ENCODE measurements around the gene PPFIBP2. TPM values are rescaled to one million over a fixed set of nuclear protein-coding genes. Genes with fewer than 3 reads are reported as not detected.

The PPFIBP2 gene
- total RNA-seq, 1 donor from 2014 or later, result 10.1 TPM

- H3K9me3 Mint-ChIP-seq, result no peaks in the 10 kb centered on the region
- no peaks in the 10 kb centered on the region for H3K4me1 Mint-ChIP-seq
- H3K36me3 Mint-ChIP-seq (ENCODE audit: low read depth), result no peaks in the 10 kb centered on the region
- H3K27ac Mint-ChIP-seq (ENCODE audit: unreplicated experiment), result no peak overlapping the region
- H3K4me3 Mint-ChIP-seq, result no peak overlapping the region
- TF ChIP-seq CTCF (conservative IDR thresholded peaks at IDR 0.05), result no peak
- no peak for DNase-seq (ENCODE audit: low read depth, low spot score)
- H3K27me3 Mint-ChIP-seq (ENCODE audit: low read depth), result no peaks in the 10 kb centered on the region
These were observed 27.0 kb upstream of the PPFIBP2 start for GRCh38 chr11:7486781-7487140.

- H3K27me3 Mint-ChIP-seq (ENCODE audit: low read depth), result no peaks in the 10 kb centered on the region
- no peaks in the 10 kb centered on the region for H3K4me1 Mint-ChIP-seq
- no peaks in the 10 kb centered on the region for H3K36me3 Mint-ChIP-seq (ENCODE audit: low read depth)
- no peak overlapping the region for H3K4me3 Mint-ChIP-seq
- TF ChIP-seq CTCF (conservative IDR thresholded peaks at IDR 0.05), result no peak
- H3K27ac Mint-ChIP-seq (ENCODE audit: unreplicated experiment), result no peak overlapping the region
- DNase-seq (ENCODE audit: low read depth, low spot score), result no peak
- H3K9me3 Mint-ChIP-seq, result no peaks in the 10 kb centered on the region
These were observed 26.4 kb upstream of the PPFIBP2 start for GRCh38 chr11:7487360-7487759.

DNA sequence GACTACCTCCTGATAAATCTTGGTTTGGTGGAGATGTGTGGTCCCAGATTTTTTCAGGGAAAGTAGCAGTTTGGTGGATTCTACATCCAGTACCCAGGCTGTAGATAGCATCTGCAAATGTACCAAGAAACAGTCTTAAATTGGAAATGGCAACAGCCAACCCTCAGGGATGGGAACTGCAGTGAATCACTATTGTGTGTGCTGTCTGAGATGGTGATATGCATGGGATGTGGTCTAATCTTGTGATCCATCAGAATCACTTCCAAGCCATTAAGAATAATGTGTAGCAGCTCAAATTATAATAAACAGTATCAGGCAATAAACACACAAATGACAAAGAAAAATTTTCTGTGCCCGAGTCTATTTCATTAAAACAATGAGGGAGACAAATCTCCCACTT is 25.1 kb upstream of the PPFIBP2 start:
- Mint-ChIP-seq H3K4me1 (no peaks in the 10 kb centered on the region), H3K36me3 (ENCODE audit: low read depth) (no peaks in the 10 kb centered on the region), H3K27ac (ENCODE audit: unreplicated experiment) (no peak overlapping the region), H3K4me3 (no peak overlapping the region), H3K27me3 (ENCODE audit: low read depth) (no peaks in the 10 kb centered on the region), H3K9me3 (no peaks in the 10 kb centered on the region)
- no peak for TF ChIP-seq CTCF (conservative IDR thresholded peaks at IDR 0.05)
- DNase-seq (ENCODE audit: low read depth, low spot score), result no peak

DNA sequence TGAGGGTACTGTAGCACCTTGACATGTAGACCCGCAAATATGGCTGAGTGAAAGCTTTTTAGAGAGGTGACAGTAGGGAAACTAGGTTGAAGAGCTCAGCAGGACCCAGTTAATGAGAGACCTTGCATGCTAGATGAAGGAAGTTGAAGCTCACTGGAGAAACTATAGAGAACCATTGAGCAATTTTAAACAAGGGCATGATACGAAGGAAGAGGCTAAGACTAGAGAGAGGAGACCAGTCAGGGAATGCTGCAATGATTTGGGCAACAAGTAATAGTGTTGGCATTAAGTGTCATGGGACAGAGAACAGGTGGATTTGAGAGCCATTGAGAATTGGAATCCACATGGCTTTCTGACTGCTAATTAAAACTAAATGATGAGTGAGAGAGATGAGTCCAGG is 24.4 kb upstream of the PPFIBP2 start:
- H3K36me3 Mint-ChIP-seq (ENCODE audit: low read depth), result no peaks in the 10 kb centered on the region
- no peaks in the 10 kb centered on the region for H3K4me1 Mint-ChIP-seq
- no peak overlapping the region for H3K4me3 Mint-ChIP-seq
- DNase-seq (ENCODE audit: low read depth, low spot score), result no peak
- no peaks in the 10 kb centered on the region for H3K9me3 Mint-ChIP-seq
- H3K27ac Mint-ChIP-seq (ENCODE audit: unreplicated experiment), result no peak overlapping the region
- no peaks in the 10 kb centered on the region for H3K27me3 Mint-ChIP-seq (ENCODE audit: low read depth)
- no peak for TF ChIP-seq CTCF (conservative IDR thresholded peaks at IDR 0.05)

DNA sequence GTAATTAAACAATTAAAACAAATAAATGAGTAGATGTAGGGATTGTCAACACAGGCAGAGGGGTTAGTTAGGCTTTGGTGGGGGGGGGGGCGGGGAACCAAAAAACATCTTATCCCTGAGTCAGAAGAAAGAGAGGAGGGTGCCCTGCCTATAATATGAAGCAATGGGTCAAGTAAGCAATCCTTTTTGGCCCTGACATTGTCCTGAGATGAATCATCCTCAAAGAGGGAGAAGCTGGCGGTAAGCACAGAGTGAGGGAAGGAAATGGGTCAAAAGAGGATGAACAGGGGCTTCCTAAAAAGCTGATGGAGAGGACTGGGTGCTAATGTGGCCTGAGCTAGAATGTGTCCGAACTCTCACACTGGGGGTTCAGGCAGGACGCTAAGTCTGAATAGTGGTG is 23.7 kb upstream of the PPFIBP2 start:
- no peak overlapping the region for H3K27ac Mint-ChIP-seq (ENCODE audit: unreplicated experiment)
- no peak overlapping the region for H3K4me3 Mint-ChIP-seq
- no peak for TF ChIP-seq CTCF (conservative IDR thresholded peaks at IDR 0.05)
- no peaks in the 10 kb centered on the region for H3K27me3 Mint-ChIP-seq (ENCODE audit: low read depth)
- no peak for DNase-seq (ENCODE audit: low read depth, low spot score)
- no peaks in the 10 kb centered on the region for H3K9me3 Mint-ChIP-seq
- no peaks in the 10 kb centered on the region for H3K36me3 Mint-ChIP-seq (ENCODE audit: low read depth)
- no peaks in the 10 kb centered on the region for H3K4me1 Mint-ChIP-seq

- Mint-ChIP-seq H3K9me3 (no peaks in the 10 kb centered on the region), H3K27me3 (ENCODE audit: low read depth) (no peaks in the 10 kb centered on the region), H3K36me3 (ENCODE audit: low read depth) (no peaks in the 10 kb centered on the region), H3K4me1 (no peaks in the 10 kb centered on the region), H3K4me3 (no peak overlapping the region), H3K27ac (ENCODE audit: unreplicated experiment) (no peak overlapping the region)
- no peak for TF ChIP-seq CTCF (conservative IDR thresholded peaks at IDR 0.05)
- no peak for DNase-seq (ENCODE audit: low read depth, low spot score)
These were observed 23.3 kb upstream of the PPFIBP2 start for GRCh38 chr11:7490535-7490934.
